Stimulated activated CD8-positive, alpha-beta memory T cell treated with anti-CD3 and anti-CD28 coated beads, Interleukin-15, amount 100 ng/mL, for 24 hours (primary cell): ENCODE data around the gene PADI1.

Experiments used
- DNase-seq: peaks from one replicate; pipeline ENCODE4 v3.0.0-alpha.2; 2020; ENCODE audit warnings: low read depth

Gene PADI1, protein sequence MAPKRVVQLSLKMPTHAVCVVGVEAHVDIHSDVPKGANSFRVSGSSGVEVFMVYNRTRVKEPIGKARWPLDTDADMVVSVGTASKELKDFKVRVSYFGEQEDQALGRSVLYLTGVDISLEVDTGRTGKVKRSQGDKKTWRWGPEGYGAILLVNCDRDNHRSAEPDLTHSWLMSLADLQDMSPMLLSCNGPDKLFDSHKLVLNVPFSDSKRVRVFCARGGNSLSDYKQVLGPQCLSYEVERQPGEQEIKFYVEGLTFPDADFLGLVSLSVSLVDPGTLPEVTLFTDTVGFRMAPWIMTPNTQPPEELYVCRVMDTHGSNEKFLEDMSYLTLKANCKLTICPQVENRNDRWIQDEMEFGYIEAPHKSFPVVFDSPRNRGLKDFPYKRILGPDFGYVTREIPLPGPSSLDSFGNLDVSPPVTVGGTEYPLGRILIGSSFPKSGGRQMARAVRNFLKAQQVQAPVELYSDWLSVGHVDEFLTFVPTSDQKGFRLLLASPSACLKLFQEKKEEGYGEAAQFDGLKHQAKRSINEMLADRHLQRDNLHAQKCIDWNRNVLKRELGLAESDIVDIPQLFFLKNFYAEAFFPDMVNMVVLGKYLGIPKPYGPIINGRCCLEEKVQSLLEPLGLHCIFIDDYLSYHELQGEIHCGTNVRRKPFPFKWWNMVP

DNA sequence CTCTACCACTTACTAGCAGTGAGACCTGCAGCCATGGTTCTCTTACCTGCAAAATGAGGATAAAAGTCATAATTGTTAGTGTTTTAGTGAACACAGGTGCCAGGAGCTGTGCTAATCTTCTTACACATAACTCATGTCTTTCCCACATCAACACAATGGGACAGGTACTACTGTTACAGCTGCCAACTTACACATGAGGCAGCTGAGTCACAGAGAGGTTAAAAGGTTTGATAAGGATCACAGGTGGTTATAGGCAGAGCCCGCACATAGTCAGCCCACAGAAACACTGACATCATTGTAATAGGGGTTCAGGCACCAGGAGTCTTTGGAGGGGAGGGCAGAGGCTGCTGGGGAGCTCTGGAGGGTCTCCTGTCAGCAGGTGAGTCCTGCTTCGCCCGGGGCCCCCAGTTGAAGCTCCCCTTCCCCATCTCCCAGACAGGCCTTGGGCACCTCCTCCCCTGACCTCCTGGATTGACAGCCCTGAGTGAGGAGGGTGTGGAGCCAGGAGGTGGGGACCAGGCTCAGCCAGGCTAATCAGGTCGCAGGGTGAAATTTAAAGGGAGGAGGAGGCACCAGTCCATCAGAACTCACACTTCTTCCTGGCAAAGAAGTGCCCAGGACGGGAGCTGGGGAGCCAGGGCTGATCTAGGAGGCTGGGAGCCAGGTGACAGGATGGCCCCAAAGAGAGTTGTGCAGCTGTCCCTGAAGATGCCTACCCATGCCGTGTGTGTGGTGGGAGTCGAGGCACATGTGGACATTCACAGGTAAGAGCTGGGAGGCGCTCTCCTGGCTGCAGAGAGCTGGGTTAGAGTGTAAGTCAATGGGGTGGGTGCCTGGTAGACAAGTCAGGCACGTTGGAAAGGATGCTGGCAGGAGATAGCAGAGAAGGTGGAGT is at the start of gene PADI1:
Gene PADI1, plus strand, starts transcription at position 583 of the 895 bp plus-strand sequence. Its CDS starts 90 bp downstream, at position 673.
- no peak for DNase-seq

GRCh38 chr1:17155257-17155920 is 49.5 kb upstream of the PADI1 start:
- no peak for DNase-seq

GRCh38 chr1:17156108-17156507 is 48.8 kb upstream of the PADI1 start:
- no peak for DNase-seq

DNA sequence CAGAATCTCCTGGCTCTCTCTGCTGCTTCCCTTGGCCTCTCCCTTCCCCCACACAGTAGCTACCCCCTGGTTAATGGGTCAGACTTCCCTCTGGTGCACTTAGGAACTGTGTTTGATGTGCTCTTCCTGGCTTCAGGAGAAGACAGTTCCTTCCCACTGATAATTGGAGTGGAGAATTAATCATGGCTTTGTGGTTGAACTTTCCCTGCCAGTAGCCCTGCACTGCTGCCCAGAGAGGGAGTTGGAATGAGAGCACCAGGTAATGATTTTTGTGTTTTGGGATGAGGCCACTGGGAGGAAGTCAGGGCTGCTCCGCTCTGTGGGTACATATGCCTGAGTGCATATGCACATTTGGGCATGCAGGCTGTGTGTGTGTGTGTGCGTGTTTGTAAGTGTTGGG is 46.0 kb upstream of the PADI1 start:
- DNase-seq, result no peak

GRCh38 chr1:17161137-17161740 is 43.7 kb upstream of the PADI1 start:
- no peak for DNase-seq

- DNase-seq, result no peak
Measured at GRCh38 chr1:17161926-17162800, 42.8 kb upstream of the PADI1 start.

DNA sequence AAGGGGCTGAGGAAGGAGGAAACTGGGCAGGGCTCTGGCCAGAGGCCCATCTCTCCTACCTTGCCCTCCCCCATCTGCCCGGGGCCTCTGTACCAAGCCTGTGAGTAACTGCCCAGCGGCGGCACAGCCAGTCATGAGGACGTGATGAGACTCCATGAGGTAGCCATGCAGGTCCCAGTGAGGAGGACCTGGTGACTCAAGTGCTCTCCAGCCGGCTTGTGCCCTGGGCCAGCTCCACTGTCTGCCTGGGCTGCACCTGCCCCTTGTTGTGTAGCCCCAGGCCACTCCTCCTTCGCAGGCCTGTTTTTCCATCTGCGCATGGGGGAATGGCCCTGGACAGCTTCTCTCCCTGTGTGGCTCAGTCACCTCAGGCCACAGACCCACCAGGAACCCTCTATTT is 42.0 kb upstream of the PADI1 start:
- no peak for DNase-seq

- no peak for DNase-seq
Measured at GRCh38 chr1:17163371-17163770, 41.6 kb upstream of the PADI1 start.

GRCh38 chr1:17163789-17164666 is 40.9 kb upstream of the PADI1 start:
- no peak for DNase-seq

GRCh38 chr1:17165823-17166222 is 39.1 kb upstream of the PADI1 start:
- DNase-seq, result no peak

- no peak for DNase-seq
Measured at GRCh38 chr1:17167041-17167785, 37.7 kb upstream of the PADI1 start.

DNA sequence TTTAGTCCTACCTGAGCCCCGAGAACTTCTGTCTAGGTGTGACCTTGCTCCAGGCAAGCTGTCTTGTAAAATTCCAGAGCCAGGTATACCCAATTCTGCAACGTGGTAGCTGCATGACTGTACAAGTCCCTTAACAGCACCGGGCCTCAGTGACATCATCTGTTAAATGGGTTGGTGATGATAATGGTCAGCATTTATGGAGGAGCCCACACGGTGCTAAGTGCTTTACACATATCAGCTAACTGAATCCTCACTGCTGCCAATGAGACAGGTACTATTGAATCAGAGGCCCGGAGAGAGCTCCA is 37.2 kb upstream of the PADI1 start:
- DNase-seq, result no peak

DNA sequence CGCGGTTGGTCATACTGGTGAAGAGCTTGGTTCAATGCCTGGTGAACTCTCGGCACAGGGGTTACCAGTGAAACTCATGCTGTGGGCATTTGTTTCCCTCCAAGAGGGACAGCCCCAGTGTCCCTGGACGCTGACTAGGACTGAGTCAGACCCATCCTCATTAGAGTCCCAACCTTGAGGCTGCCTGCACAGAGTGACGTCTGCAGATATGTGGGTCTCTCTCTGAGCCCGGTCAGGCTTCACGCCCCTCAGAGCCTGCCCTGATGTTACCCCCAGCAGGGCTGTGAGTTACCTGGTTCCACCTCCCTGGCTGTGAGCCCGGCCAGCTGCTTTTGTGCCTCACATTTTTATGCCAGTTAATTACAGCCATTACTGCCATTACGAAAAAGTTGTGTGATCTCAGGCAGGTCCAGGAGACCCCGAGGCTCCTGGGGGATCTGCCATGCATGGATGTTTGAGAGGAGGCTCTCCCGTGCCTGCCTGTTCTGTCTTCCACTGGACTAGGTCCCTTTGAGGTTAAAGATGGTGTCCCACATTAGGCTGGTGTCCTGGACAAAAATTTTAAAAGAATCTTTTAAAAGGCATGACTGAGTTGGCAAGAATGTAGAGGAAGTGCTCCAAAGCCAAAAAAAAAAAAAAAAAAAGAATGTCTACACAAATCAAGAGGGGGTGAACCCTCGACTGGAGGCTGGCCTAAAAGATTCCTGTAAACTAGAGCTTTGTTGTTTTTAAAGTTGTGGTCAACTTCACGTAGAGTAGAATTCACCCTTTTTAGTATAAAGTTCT is 36.6 kb upstream of the PADI1 start:
- no peak for DNase-seq

DNA sequence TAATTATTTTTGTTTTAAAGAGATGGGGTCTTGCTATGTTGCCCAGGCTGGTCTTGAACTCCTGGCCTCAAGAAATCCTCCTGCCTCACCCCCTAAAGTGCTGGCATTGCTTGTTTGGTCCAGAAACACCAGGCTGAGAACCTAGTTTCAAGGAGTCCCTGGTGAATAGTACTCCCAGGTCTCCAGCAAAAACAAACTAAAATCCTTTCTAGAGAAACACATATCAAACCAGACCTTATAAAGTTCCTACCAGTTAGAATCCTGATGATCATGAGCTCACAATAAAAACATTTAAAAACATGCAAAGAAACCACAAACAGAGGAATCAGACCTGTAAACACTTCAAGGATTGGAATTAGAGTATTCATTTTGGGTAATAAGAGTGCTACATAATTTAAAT is 34.4 kb upstream of the PADI1 start:
- DNase-seq, result no peak

DNA sequence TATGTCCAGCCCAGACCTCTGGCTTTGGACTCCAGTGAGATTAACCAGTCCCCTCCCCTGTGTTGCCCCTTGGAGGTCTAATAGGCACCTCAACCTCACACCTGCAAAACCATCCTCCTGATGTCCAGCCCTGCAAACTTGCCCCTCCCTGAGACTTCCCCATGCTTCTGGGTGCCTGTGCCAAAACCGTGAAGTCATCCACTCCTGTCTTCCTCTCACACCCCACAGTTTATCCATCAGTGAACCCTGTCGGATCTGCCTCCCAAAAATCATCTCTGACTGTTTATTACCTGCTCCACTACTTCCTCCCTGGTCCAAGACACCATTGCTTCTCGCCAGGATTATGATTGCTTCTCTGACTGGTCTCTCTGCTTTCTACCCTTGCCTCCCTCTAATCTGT is 31.7 kb upstream of the PADI1 start:
- no peak for DNase-seq

DNA sequence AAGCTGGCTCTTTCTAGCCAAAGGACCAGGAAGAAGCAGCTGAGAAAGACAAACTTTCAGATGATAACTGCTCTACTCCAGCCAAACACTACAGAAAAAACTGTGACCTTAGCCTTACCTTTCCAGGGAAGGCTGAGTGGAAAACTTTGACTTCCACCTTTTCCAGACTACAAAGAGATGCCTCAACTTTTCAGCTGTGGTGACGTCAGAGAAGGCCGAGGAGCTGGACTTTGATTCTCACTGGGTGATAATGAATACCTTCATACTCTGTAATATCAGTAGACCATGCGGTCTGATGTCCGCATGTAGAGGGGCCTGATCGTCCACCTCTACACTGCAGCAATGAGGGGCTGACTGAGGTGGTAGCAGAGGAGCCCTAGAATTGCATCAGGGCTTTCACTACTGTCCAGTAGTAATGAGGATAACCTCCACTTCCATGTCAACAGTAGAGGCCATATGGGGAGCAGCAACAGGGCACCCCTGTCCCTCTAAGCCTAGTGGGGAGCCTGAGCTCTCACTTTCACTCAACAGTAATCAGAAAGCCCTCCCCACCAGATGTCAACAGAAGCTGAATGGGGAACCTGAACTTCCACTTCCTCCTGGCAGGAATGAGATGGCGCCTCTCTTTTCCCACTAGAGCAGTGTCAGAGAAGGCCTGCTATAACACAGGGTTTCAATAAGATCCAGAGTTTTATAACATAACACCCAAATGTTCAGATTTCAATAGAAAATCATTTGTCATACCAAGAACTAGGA is 28.4 kb upstream of the PADI1 start:
- DNase-seq, result no peak

DNA sequence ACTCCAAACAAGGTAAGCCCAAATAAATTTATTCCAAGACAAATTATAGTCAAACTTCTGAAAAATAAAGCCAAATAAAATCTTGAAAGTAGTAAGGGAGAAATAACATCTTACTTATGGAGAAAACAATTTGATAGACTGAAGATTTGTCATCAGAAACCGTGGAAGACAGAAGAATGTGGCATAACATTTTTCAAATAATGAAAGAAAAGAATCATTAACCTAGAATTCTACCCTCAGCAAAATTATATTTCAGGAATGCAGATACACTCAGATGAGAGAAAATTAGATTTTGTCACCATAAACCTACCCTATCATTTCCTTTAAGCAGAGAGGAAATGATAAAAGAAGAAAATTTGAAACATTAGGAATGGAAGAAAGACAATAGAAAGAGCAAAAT is 27.3 kb upstream of the PADI1 start:
- no peak for DNase-seq
